ENCODE results near the gene ADGRD1.

GRCh38 chr12:131119936-131120335 is 166.2 kb downstream of the ADGRD1 start:
- TF ChIP-seq CTCF (IDR thresholded peaks at IDR 0.05) = no peak
- TF ChIP-seq POLR2A (IDR thresholded peaks at IDR 0.05; ENCODE audit: low read depth) = no peak
- TF ChIP-seq POLR2AphosphoS5 (IDR thresholded peaks at IDR 0.05) = no peak

Measured in esophagus muscularis mucosa (tissue), 3 donors.